ENCODE measurements around the gene ZNF521. TPM values are rescaled to one million over a fixed set of nuclear protein-coding genes. Genes with fewer than 3 reads are reported as not detected.

The ZNF521 gene
- total and polyA plus RNA-seq, 8 donors = 16.6 to 60.6 (median 47.3) TPM

- no peaks in the 10 kb centered on the region for H3K27me3 ChIP-seq
- no peaks in the 10 kb centered on the region for H3K9me3 ChIP-seq
- H3K4me3 ChIP-seq = peak overlapping the region; percentile 3 to 20
- DNase-seq (no peak), ATAC-seq (peak; percentile 28)
- no peak overlapping the region for H3K27ac ChIP-seq
- H3K36me3 ChIP-seq = no peaks in the 10 kb centered on the region
- peaks cover 0 to 11% of the 10 kb centered on the region in 2 donors for H3K4me1 ChIP-seq
- TF ChIP-seq CTCF (IDR thresholded peaks at IDR 0.05) = no peak
- intact Hi-C loops (cut with DNase I) = no loop called here
These were observed 187.6 kb downstream of the ZNF521 start for GRCh38 chr18:25164211-25164847.

- no peak overlapping the region for H3K4me3 ChIP-seq
- intact Hi-C loops (cut with DNase I) = no loop called here
These were observed 198.5 kb downstream of the ZNF521 start for GRCh38 chr18:25153426-25153825.

GRCh38 chr18:25147877-25148488, 204.0 kb downstream of the ZNF521 start:
- intact Hi-C loops (cut with DNase I) = no loop called here
- Histone ChIP-seq H3K4me1 (no peaks in the 10 kb centered on the region), H3K36me3 (no peaks in the 10 kb centered on the region), H3K4me3 (no peak overlapping the region), H3K9me3 (no peaks in the 10 kb centered on the region), H3K27ac (no peak overlapping the region), H3K27me3 (no peaks in the 10 kb centered on the region)
- TF ChIP-seq CTCF (IDR thresholded peaks at IDR 0.05) = no peak
- ATAC-seq (no peak), DNase-seq (no peak)

More at GRCh38 chr18:25153426-25153825, 198.5 kb downstream of the ZNF521 start:
- no peak for ATAC-seq
- Histone ChIP-seq H3K9me3 (peaks cover 0 to 3% of the 10 kb centered on the region in 2 donors), H3K36me3 (no peaks in the 10 kb centered on the region), H3K27me3 (no peaks in the 10 kb centered on the region), H3K4me1 (no peaks in the 10 kb centered on the region), H3K27ac (no peak overlapping the region)
- DNase-seq = no peak
- no peak for TF ChIP-seq CTCF (IDR thresholded peaks at IDR 0.05)

GRCh38 chr18:25146512-25146910, 205.5 kb downstream of the ZNF521 start:
- ATAC-seq (no peak), DNase-seq (no peak)
- Histone ChIP-seq H3K27me3 (no peaks in the 10 kb centered on the region), H3K4me1 (no peaks in the 10 kb centered on the region), H3K9me3 (no peaks in the 10 kb centered on the region), H3K4me3 (no peak overlapping the region), H3K36me3 (no peaks in the 10 kb centered on the region), H3K27ac (no peak overlapping the region)
- intact Hi-C loops (cut with DNase I) = no loop called here
- TF ChIP-seq CTCF (IDR thresholded peaks at IDR 0.05) = no peak

GRCh38 chr18:25145731-25146511, 206.0 kb downstream of the ZNF521 start:
- ATAC-seq = no peak
- Histone ChIP-seq H3K4me1 (no peaks in the 10 kb centered on the region), H3K27me3 (no peaks in the 10 kb centered on the region), H3K36me3 (no peaks in the 10 kb centered on the region), H3K9me3 (no peaks in the 10 kb centered on the region), H3K4me3 (no peak overlapping the region), H3K27ac (no peak overlapping the region)
- DNase-seq = no peak
- intact Hi-C loops (cut with DNase I) = no loop called here
- no peak for TF ChIP-seq CTCF (IDR thresholded peaks at IDR 0.05)

All from left lung (tissue), 10 donors.